GM13976 (cell line): ENCODE results near the gene GSE1.
A peak's percentile ranks its signal among the peaks of the same experiment; 100 is the strongest.

Experiments used
- DNase-seq: peaks from one replicate; pipeline ENCODE4 v3.0.0; 2012; ENCODE audit warnings: low spot score
- in situ Hi-C: fragments of 300-500 bp; cut with MboI; formaldehyde crosslinking; loops from one replicate; pipeline ENCODE4 v1.12.0; 2022; ENCODE audit warnings: low sequenced_read_pairs, mixed read lengths, inconsistent platforms; ENCODE audit not compliant: unreplicated experiment
- TF ChIP-seq, protein P1 (sequence below): IDR thresholded peaks from 2 replicates; pipeline ENCODE4 v1.5.1; 2012; ENCODE audit warnings: borderline replicate concordance, mild to moderate bottlenecking; ENCODE audit not compliant: insufficient read depth; ENCODE audit errors: extremely low read depth, missing control alignments, control extremely low read depth

GSE1 gene

DNA sequence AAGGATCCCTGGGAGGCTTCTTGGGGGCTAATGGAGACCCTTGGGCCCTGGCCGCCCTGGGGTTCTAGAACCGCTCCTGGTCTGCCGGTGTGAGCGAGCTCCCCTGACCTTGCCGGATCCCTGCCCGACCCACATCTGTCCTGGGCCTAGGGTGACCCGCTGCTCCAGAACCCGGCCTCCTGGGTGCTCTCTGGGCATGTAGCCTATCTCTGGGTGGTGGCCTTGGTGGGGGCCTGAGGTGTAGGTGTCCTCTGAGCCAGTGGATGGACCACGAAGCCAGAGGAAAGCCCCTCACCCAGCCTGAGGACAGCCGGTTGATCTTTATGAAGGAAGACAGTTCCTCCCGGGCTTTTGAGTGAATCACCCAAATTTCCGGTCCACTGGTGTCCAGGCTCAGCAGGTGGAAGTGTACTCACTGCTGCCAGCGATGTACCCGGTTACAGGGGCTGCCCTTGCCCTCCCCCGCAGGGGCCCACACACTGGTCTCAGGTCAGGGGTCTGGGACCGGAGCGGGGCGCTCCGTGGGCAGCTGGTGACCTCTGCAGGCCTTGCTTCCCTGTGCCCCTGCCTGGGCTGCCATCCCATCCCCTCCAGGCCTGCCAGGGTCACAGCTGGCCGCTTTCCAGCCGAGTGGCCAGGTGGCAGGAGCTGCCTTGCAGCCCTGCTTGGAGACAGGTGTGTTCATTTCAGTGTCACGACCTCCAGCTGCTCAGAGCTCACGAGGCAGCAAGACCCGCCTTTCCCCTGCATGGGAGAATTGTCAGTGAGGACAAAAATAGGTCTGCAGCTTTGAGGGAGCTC, 10.5 kb upstream of the GSE1 start:
- in situ Hi-C loops = loop anchor here (10.0 kb wide), 2 partner anchors 48 to 108 kb away; no protein-coding TSS in a partner anchor
- TF ChIP-seq, protein P1, sequence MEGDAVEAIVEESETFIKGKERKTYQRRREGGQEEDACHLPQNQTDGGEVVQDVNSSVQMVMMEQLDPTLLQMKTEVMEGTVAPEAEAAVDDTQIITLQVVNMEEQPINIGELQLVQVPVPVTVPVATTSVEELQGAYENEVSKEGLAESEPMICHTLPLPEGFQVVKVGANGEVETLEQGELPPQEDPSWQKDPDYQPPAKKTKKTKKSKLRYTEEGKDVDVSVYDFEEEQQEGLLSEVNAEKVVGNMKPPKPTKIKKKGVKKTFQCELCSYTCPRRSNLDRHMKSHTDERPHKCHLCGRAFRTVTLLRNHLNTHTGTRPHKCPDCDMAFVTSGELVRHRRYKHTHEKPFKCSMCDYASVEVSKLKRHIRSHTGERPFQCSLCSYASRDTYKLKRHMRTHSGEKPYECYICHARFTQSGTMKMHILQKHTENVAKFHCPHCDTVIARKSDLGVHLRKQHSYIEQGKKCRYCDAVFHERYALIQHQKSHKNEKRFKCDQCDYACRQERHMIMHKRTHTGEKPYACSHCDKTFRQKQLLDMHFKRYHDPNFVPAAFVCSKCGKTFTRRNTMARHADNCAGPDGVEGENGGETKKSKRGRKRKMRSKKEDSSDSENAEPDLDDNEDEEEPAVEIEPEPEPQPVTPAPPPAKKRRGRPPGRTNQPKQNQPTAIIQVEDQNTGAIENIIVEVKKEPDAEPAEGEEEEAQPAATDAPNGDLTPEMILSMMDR = no peak
- DNase-seq = no peak

DNA sequence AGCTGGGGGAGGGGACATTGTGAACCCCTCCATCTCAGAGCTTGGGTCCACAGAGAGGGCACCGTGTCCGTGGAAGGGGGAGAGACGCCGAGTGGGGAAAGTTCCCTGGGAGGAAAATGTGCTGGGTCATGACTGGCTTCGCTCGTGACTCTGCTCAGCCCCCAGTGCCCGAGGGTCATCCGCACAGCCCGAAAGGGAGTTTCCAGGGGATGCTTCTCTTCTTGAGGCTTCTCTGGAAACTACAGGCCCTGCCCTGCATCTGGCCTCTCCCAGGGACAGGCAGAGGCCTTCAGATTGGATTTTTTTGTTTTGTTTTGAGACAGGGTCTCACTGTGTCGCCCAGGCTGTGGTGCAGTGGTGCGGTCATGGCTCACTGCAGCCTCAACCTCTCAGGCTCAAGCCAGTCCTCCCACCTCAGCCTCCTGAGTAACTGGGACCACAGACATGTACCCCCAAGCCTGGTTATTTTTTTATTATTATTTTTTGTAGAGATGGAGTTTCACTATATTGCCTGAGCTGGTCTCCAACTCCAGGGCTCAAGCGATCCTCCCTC, 9.8 kb upstream of the GSE1 start:
- in situ Hi-C loops = loop anchor here (10.0 kb wide), 2 partner anchors 48 to 108 kb away; no protein-coding TSS in a partner anchor
- TF ChIP-seq, protein P1 = no peak
- peak; percentile 69 for DNase-seq

GRCh38 chr16:85604145-85604705, 8.9 kb upstream of the GSE1 start:
- no peak for DNase-seq
- in situ Hi-C loops = loop anchor here (10.0 kb wide), 2 partner anchors 49 to 109 kb away; no protein-coding TSS in a partner anchor
- TF ChIP-seq, protein P1 = no peak

DNA sequence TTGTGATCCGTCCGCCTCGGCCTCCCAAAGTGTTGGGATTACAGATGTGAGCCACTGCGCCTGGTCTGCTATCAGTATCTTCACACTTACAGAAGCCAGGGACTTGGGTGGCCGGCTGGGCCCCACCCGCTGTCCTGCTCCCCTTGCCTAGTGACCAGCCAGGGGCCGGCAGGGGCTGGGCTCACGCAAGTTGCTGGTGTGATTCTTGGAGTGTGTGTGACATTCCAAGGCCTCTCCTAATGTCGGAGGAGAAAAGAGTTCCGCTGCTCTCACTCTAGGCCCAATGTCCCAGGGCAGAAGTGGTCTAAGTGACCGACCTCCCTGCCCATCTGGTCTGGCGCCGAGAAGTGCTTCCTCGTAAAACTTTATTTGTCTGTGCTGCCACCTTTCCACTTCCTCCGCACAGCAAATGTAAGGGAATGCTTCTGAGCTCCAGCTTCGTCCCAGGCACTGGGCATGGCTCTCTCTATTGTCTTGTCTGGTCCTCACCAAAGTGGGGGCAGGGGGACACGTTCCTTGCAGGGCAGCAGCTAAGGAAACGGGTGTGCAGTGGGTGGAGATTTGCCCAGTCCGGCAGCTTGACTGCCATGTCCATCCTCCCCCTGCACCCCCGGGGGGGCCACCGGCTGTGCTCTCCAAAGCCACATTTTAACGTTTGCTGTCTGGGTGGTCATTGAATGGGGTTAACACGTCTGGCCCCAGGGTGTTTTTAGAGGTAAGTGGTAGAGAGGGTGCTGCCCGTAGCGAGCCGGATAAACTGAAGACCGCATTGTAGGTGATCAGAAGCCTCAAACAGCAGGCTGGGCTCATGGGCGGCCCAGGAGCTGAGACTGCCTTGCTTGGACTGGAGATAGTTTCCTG, 7.8 kb upstream of the GSE1 start:
- TF ChIP-seq, protein P1 = no peak
- no peak for DNase-seq
- in situ Hi-C loops = loop anchor here (10.0 kb wide), 2 partner anchors 50 to 110 kb away; no protein-coding TSS in a partner anchor

DNA sequence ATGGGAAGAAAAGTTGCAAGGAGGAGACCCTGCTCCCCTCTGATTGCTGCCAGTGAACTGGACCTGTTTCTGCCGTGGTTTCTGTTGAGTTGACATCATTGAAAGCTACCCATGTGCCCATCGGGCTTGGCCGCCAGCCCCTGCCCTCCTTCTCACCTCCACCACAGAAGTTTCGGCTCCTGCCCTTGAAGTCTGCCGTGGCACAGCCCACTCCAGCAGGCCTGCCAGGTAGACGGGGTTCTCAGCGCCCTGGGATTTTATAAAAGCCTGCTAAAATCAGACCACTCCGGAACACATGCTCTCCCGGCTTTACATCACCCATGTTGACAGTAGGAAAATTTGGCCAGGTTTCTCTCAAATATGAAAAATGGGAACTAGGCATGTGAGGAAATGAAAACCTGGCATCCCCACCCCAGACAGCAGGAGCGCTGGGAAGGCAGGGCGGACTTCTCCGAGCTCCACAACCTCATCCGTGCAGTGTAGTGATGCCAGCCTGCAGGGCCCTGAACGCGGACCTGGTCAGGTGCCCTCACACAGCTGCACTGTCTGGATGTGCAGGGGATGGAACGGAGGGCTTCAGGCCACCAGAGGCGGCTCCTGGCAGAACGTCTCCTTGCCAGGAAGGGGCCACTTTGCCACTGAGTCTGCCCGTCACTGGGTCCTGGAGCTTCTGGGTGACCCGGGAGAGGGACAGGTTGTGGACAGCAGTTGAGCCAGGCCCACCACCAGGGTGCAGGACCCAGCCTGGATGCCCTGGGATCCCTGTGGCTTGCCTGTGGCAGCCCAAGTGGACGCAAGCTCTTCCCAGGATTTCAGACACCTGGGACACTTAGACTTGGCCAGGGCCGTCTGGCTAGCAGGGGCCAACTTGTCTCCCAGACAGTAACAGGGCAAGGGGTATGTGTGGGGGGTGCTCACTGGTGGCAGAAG, 6.9 kb upstream of the GSE1 start:
- TF ChIP-seq, protein P1 = no peak
- in situ Hi-C loops = loop anchor here (10.0 kb wide), 2 partner anchors 51 to 111 kb away; no protein-coding TSS in a partner anchor
- DNase-seq = no peak
